WI38 (cell line): ENCODE measurements around the gene MRPL2.

Source experiments
- H3K4me3 ChIP-seq: 2 replicates; pipeline ENCODE4 v1.5.1; 2011; ENCODE audit warnings: low read depth, mild to moderate bottlenecking, control low read depth, low read length
- TF ChIP-seq, protein P1 (sequence below): IDR thresholded peaks from 2 replicates; pipeline ENCODE4 v1.5.1; 2012; ENCODE audit warnings: low read depth, mild to moderate bottlenecking, control low read depth, low read length

Gene MRPL2

DNA sequence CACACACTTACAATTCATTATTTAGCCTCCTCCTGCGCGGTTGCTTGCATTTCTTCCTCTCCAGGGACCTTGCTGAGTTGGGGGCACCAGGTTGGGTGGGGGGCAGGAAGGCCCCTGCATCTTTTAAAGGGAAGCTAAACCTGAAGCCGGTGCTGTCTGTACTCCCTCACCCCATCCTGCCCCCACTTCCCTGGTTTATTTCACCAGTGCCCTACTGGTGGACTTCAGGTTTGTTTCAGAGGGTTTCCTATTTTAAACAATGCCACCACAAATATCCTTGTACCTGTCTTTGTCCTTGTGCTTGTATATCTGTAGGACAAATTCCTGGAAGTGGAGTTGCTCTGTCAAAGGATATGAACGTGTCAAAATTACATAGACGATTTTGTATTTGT, 37.9 kb upstream of the MRPL2 start:
- no peak overlapping the region for H3K4me3 ChIP-seq
- TF ChIP-seq, protein P1, sequence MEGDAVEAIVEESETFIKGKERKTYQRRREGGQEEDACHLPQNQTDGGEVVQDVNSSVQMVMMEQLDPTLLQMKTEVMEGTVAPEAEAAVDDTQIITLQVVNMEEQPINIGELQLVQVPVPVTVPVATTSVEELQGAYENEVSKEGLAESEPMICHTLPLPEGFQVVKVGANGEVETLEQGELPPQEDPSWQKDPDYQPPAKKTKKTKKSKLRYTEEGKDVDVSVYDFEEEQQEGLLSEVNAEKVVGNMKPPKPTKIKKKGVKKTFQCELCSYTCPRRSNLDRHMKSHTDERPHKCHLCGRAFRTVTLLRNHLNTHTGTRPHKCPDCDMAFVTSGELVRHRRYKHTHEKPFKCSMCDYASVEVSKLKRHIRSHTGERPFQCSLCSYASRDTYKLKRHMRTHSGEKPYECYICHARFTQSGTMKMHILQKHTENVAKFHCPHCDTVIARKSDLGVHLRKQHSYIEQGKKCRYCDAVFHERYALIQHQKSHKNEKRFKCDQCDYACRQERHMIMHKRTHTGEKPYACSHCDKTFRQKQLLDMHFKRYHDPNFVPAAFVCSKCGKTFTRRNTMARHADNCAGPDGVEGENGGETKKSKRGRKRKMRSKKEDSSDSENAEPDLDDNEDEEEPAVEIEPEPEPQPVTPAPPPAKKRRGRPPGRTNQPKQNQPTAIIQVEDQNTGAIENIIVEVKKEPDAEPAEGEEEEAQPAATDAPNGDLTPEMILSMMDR = no peak

DNA sequence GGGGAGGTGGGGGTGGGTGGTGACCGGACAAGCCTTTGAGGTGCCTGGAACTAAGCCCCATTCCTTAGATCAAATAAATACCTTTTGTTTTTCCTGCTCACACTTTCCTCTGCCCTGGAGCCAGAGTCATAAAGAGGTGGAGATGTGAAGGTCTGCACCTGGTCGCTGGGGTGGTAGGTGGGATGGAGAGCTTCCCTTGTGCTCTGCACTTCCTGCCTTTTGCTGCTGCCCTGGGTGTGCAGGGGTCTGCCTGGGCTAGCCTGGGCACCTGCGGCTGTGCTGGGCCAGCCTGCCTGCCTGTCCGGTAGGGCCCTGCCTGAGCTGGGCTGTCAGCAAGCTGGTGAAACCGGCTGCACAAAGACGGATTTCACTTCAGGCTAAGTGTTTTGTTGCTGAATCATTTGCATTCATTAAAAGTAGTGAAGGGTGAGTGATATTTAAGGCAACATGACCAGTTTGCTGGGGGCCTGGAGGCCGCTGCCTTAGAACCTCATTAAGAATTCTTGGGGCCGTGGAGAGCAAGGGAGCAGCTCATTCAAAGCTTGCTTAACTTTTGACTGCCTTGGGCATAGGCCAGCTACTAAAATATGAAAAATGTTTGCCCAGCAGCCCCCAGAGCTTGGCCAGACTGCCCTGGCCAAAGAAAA, 37.3 kb upstream of the MRPL2 start:
- no peak overlapping the region for H3K4me3 ChIP-seq
- TF ChIP-seq, protein P1 = no peak

DNA sequence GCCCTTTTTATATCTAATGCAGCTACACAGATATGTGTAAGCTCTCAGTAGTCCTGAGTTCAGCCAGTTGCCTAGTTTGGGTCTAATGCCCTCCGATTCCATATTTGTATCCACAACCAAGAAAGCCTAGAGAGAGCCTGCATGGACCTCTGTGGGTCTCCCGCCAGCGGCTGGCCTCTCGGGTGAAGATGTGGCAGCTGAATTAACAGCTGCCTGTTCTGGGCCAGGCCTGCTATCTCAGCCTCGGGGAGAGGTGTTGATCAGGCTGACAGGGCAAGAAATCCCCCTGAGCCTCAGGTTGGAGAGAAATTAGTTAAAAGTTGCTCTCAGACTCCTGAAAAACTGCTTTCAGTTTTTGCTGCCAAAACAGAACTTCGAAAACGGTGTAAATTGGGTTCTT, 36.7 kb upstream of the MRPL2 start:
- TF ChIP-seq, protein P1 = no peak
- no peak overlapping the region for H3K4me3 ChIP-seq

DNA sequence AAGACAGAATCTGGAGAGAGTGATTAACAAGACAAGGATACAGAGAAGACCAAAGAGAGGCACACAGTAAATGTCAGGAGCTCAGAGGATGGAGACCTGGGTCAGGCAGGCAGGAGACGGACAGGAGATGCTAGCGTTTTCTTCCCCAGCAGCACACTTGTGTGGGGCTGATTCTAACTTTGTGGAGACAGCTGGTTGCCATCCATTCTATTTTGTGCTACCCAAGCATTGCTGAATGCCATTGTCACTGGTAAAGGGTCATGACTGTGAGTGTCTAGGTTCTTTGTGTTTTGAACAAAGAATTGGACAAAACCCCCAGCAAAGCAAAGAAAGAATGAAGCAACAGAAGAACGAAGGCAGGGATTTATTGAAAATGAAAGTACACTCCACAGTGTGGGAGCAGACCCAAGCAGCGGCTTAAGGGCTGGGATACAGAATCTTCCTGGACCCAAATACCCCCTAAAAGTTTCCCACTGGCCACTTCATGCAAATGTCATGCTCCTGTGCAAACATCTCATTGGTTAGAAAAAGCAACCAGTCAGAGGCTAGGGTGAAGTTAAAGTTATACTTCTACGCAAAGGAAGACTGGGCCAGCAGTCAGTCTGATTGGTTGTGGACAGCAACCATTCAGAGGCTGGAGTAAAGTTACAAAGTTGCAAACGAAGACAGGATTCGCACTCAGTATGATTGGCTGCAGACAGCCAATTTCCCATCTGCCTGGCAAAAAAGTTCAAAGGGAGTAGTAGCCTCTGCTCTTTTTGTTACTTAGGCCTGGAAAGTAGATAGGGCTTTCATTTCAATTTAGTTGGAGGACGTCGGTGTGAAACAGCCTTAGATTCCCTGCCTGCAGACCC, 34.4 kb upstream of the MRPL2 start:
- TF ChIP-seq, protein P1 = no peak
- peak overlapping the region; percentile 30 for H3K4me3 ChIP-seq

DNA sequence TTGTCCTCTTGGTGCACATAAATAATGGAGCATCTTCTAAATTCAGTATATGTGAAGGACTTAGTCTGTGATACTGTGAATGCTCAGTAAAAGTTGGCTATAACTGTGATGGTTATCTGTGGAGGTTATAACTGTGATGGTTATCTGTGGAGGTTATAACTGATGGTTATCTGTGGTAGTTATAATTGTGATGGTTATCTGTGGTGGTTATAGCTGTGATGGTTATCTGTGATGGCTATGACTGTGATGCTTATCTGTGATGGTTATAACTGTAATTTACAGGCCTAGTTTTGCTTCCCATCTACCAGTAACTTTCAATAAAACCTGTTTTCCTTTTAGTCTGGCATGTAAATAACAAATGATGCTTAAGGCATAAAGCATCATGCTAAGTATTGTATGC, 33.4 kb upstream of the MRPL2 start:
- no peak overlapping the region for H3K4me3 ChIP-seq
- TF ChIP-seq, protein P1 = no peak

DNA sequence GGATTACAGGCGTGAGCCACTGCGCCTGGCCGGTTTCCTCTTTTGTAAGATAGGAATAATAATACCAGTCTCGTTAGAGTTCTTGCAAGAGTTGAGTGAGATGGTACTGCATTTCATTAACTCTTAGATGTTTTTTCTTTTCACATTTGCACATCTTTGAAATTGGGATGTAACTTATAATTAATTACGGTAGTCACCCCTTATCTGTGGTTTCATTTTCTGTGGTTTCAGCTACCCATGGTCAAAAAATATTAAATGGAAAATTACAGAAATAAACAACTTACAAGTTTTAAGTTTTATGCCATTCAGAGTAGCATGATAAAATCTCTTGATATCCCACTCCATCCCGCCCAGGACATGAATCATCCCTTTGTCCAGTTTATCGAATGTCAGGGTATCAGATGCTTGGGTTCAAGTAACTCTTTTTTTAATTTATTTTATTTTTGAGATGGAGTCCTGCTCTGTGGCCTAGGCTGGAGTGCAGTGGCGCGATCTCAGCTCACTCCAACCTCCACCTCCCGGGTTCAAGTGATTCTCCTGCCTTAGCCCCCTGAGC, 32.3 kb upstream of the MRPL2 start:
- TF ChIP-seq, protein P1 = no peak
- H3K4me3 ChIP-seq = no peak overlapping the region

DNA sequence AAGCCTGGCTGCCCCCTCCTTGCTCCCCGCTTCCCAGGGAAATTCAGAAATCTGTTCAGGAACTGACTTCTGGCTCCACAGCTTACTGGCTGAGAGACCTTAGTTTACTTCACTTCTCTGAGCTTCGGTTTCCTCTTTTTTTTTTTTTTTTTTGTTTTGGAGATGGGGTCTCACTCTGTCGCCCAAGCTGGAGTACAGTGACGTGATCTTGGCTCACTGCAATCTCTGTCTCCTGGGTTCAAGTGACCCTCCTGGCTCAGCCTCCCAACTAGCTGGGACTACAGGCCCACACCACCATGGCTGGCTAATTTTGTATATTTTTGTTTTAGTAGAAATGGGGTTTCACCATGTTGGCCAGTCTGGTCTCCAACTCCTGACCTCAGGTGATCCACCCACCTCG, 31.8 kb upstream of the MRPL2 start:
- no peak overlapping the region for H3K4me3 ChIP-seq
- TF ChIP-seq, protein P1 = no peak
